ENCODE measurements around the gene MYCN. TPM values are rescaled to one million over a fixed set of nuclear protein-coding genes. Genes with fewer than 3 reads are reported as not detected.
"Not testable (repeated sequence)": the region's sequence is repeated elsewhere in the genome, so short reads cannot be mapped to it uniquely, and the experiment has no call there.

The MYCN gene
- total RNA-seq, 2 experiments from 2014 or later: 0.16 to 0.22 TPM

GRCh38 chr2:15897431-15898098, 42.8 kb upstream of the MYCN start:
- Mint-ChIP-seq H3K27me3 (peaks cover 2% of the 10 kb centered on the region), H3K4me3 (no peak overlapping the region), H3K36me3 (ENCODE audit: low read depth) (no peaks in the 10 kb centered on the region), H3K27ac (no peak overlapping the region), H3K4me1 (ENCODE audit: low read depth) (no peaks in the 10 kb centered on the region), H3K9me3 (peaks cover 6% of the 10 kb centered on the region)
- ATAC-seq (no peak), DNase-seq (no peak)
- ChIA-PET POLR2A (no interaction called here), CTCF (no interaction called here)
- intact Hi-C loops (cut with micrococcal nuclease): no loop called here
- TF ChIP-seq, protein P1, sequence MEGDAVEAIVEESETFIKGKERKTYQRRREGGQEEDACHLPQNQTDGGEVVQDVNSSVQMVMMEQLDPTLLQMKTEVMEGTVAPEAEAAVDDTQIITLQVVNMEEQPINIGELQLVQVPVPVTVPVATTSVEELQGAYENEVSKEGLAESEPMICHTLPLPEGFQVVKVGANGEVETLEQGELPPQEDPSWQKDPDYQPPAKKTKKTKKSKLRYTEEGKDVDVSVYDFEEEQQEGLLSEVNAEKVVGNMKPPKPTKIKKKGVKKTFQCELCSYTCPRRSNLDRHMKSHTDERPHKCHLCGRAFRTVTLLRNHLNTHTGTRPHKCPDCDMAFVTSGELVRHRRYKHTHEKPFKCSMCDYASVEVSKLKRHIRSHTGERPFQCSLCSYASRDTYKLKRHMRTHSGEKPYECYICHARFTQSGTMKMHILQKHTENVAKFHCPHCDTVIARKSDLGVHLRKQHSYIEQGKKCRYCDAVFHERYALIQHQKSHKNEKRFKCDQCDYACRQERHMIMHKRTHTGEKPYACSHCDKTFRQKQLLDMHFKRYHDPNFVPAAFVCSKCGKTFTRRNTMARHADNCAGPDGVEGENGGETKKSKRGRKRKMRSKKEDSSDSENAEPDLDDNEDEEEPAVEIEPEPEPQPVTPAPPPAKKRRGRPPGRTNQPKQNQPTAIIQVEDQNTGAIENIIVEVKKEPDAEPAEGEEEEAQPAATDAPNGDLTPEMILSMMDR (IDR thresholded peaks at IDR 0.05): no peak

DNA sequence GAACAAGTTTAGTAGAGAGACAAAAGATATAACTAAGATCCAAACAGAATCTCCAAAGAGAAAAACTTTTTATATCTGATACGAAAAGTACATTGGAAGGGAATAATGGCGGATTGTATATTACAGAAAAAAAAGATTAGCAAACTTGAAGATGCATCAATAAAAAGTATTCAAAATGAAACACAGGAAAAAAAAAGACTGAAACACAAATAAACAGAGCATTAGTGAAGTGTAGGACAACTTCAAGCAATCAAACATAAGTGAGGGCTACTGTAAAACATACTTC, 41.1 kb upstream of the MYCN start:
- ChIA-PET POLR2A (no interaction called here), CTCF (no interaction called here)
- no peak for ATAC-seq
- DNase-seq: no peak
- H3K36me3 Mint-ChIP-seq (ENCODE audit: low read depth): no peaks in the 10 kb centered on the region
- H3K27me3 Mint-ChIP-seq: peaks cover 2% of the 10 kb centered on the region
- no peak overlapping the region for H3K4me3 Mint-ChIP-seq
- intact Hi-C loops (cut with micrococcal nuclease): no loop called here
- no peaks in the 10 kb centered on the region for H3K4me1 Mint-ChIP-seq (ENCODE audit: low read depth)
- TF ChIP-seq, protein P1 (IDR thresholded peaks at IDR 0.05): no peak
- no peak overlapping the region for H3K27ac Mint-ChIP-seq
- peaks cover 6% of the 10 kb centered on the region for H3K9me3 Mint-ChIP-seq

- intact Hi-C loops (cut with micrococcal nuclease): no loop called here
- TF ChIP-seq, protein P1 (IDR thresholded peaks at IDR 0.05): no peak
- POLR2A ChIA-PET: no interaction called here
- CTCF ChIA-PET: no interaction called here
- no peak overlapping the region for H3K4me3 Mint-ChIP-seq
- peaks cover 2% of the 10 kb centered on the region for H3K27me3 Mint-ChIP-seq
- no peak overlapping the region for H3K27ac Mint-ChIP-seq
- H3K36me3 Mint-ChIP-seq (ENCODE audit: low read depth): no peaks in the 10 kb centered on the region
- H3K9me3 Mint-ChIP-seq: peaks cover 6% of the 10 kb centered on the region
- DNase-seq (no peak), ATAC-seq (no peak)
- H3K4me1 Mint-ChIP-seq (ENCODE audit: low read depth): no peaks in the 10 kb centered on the region
Measured at GRCh38 chr2:15899751-15900493, 40.4 kb upstream of the MYCN start.

GRCh38 chr2:15901095-15901807, 39.1 kb upstream of the MYCN start:
- Mint-ChIP-seq H3K27me3 (peaks cover 4% of the 10 kb centered on the region), H3K4me3 (no peak overlapping the region), H3K9me3 (peaks cover 6% of the 10 kb centered on the region), H3K36me3 (ENCODE audit: low read depth) (no peaks in the 10 kb centered on the region), H3K27ac (no peak overlapping the region), H3K4me1 (ENCODE audit: low read depth) (no peaks in the 10 kb centered on the region)
- CTCF ChIA-PET: no interaction called here
- TF ChIP-seq, protein P1 (IDR thresholded peaks at IDR 0.05): no peak
- intact Hi-C loops (cut with micrococcal nuclease): no loop called here
- no peak for DNase-seq
- POLR2A ChIA-PET: no interaction called here
- no peak for ATAC-seq

- Mint-ChIP-seq H3K4me1 (ENCODE audit: low read depth) (no peaks in the 10 kb centered on the region), H3K27me3 (peaks cover 4% of the 10 kb centered on the region), H3K27ac (no peak overlapping the region), H3K4me3 (no peak overlapping the region), H3K9me3 (peaks cover 5% of the 10 kb centered on the region), H3K36me3 (ENCODE audit: low read depth) (no peaks in the 10 kb centered on the region)
- intact Hi-C loops (cut with micrococcal nuclease): no loop called here
- POLR2A ChIA-PET: no interaction called here
- CTCF ChIA-PET: no interaction called here
- no peak for ATAC-seq
- no peak for DNase-seq
- TF ChIP-seq, protein P1 (IDR thresholded peaks at IDR 0.05): no peak
Measured at GRCh38 chr2:15901808-15902130, 38.6 kb upstream of the MYCN start.

DNA sequence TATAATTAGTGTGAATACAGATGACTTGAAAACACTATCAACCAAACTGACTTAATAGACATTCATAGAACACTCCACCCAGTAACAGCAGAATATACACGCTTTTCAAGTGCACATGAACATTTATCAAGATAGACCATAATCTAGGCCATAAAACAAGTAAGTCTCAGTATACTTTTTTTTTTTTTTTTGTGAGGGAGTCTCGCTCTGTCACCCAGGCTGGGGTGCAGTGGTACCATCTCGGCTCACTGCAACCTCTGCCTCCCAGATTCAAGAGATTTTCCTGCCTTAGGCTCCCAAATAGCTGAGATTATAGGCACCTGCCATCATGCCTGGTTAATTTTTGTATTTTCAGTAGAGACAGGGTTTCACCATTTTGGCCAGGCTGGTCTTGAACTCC, 36.4 kb upstream of the MYCN start:
- CTCF ChIA-PET; ATAC-seq; H3K27ac Mint-ChIP-seq; H3K9me3 Mint-ChIP-seq; intact Hi-C loops (cut with micrococcal nuclease); DNase-seq; POLR2A ChIA-PET; H3K27me3 Mint-ChIP-seq; H3K4me3 Mint-ChIP-seq; H3K36me3 Mint-ChIP-seq (ENCODE audit: low read depth); H3K4me1 Mint-ChIP-seq (ENCODE audit: low read depth): not testable (repeated sequence)
